GM15510 (cell line): ENCODE data around the gene PDZRN3.

Experiments
- POLR2A ChIP-seq: IDR thresholded peaks from 3 replicates; pipeline ENCODE4 v1.6.1; 2011; ENCODE audit warnings: borderline replicate concordance; ENCODE audit not compliant: insufficient read length; ENCODE audit errors: extremely low read depth

The PDZRN3 gene

DNA sequence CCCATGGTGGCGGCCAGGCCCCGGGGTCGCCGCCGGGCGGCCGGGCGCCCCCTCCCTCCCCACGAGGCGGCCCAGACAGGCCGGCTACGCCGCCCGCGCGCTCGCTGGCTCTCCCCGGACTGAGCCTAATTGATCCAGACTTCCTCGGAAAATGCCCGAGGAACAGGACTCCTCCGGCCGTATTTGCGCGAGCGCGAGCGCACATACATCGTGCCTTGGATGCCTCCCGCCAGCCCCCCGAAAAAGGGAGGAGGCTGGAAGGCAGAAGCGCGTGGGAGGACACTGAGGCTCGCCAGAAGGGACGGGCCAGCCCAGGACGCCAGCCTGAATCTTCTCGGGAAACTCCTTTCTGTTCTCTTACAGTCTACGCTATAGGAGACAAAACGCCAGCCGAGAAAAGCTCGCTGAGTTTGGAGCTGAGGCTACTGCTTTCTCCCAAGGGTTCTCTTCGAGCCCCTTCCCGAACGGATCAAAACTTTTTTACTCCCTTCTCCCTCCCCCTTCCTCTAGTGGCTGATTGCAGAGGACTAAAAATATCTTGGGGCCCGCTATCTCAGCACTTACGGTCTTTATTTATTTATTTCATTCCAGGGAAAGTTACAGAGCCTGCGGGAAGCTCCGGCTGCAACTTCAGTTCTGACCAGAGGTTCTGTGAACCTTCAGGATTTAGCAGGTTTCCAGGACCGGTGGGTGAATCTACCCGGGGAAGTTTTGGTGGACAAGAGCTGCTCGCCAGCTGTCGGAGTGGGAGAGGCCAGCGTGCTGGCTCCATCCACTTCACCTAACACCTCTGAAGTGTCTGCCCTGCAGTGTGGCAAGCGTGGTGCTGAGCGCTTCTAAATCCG, at the start of gene PDZRN3:
Gene PDZRN3 (minus strand): TSS at position 121 of the 845 bp plus-strand sequence.
- no peak for TF ChIP-seq POLR2A

DNA sequence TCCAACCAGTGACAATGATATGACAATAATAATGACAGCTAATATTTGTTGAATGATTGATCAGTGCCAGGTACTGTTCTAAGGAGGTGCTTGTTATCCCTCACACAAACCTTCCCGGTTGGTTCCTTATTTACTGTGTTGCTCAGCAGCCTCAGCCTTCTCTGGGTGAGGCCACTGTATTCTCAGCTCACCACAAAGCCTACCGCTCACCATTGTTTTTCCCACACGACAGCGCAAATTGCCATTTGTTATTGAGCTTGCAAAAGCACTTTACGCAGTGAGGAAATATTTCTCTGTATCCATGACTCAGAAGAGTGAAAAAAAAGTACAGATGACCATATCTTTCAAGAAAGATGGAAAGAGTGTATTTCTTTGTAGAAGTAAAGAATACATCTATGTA, 49.5 kb upstream of the PDZRN3 start:
- TF ChIP-seq POLR2A = no peak

DNA sequence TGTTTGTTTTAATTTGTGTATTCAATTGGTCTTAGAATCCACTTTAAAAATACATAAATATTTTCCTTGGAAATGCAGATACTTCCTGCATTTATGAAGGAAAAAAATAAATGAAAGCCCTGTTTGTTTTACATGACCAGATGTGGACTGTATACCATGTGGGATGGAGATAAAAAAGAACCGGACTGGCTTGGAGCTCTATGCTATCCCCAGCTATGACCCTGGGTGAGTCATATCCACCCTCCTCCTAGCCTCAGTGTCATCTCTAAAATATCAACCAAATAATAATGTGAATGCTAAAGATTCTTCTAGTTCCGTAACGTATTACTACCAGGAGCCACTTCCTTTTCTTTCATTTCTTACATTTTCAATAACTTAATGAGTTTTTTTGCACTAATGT, 44.5 kb upstream of the PDZRN3 start:
- TF ChIP-seq POLR2A = no peak

DNA sequence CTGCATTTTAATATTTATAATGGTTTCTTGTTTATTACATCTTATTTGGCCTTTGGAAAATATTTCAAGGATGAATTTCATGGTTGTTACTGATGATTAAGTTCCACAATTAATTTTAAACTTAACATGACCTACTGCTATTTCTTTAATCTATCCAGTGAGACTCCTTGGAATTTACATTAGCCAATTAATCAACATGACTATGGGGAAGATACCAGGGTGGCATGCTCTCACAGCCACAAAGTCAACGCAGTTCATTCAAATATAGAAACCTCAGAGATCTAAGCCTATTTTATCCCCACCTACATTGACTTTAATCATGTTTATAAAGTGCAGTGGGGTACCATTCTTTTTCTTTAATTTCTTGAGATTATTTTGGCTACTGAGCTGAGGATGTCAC, 43.6 kb upstream of the PDZRN3 start:
- TF ChIP-seq POLR2A = no peak

DNA sequence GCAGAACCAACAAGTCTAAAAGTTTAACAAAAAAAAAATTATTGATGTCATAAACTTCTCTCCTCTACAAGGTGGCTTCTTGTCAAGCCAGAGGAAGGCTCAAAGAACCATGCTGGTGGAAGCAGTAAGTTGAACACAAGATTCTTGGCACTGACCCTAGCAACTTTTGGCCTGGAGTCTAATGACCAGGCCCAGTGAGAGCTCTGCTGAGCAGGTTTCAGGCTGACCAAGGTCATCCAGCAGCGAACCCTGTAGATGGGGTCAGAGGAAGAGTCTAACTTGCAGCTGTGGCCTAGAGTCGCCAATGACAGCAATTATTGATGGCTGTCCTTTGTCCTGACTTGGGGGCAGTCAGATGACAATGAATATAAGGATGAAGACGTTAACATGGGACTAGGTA, 43.1 kb upstream of the PDZRN3 start:
- TF ChIP-seq POLR2A = no peak

DNA sequence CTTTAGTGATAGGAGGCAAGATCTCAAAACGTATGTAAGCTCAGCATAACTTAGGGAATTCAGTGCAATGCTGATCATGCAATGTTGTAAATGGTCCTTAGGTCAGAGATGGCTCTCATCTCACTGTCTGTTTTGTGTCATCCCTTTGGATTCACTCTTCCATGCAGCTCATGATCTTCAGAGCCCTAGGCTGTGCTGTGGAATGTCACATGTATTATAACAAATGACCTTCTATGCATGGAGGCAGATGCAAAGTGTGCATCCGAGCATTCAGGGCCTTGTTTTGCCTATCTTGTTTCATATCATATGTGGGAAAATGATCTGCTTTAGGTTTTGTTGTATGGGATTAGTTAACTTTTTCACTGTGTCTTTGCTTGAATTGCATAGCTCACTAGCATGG, 40.5 kb upstream of the PDZRN3 start:
- TF ChIP-seq POLR2A = no peak

DNA sequence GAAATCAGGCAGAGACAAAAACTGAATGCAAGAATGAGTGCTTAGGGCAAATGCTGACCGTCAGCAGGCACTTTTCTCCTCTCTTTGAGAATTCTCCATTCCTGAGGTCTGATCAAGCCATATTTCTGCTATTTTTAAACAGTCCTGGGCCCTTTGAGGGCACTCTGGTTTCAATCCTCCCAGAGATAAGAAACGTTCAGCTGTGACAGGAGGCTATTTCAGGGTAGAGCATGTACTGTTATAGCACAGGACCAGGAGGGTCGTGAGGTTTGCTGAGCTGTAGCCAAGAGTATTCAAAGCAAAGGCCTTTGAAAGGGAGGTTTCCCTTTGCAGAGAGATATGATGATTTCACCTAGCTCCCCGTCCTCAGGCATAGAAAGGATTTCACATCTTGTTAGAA, 39.6 kb upstream of the PDZRN3 start:
- no peak for TF ChIP-seq POLR2A

DNA sequence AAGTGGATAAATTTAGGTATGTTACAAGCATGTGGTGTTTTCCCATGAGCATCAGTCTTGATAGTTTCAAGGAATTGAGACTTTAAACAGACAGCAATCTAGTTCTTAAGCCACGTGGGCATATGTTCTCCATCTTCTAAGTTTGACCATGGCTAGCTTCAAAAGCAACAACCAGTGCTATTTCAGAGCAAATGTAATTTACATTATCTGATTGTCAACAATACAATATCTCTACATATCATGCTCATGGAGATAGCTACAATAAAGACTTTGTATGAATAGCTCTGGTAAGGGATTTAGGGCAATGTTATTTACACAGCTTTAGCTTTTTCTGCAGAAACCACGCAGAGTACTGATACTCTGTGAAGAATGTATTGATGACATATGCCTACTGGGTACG, 38.8 kb upstream of the PDZRN3 start:
- TF ChIP-seq POLR2A = no peak

DNA sequence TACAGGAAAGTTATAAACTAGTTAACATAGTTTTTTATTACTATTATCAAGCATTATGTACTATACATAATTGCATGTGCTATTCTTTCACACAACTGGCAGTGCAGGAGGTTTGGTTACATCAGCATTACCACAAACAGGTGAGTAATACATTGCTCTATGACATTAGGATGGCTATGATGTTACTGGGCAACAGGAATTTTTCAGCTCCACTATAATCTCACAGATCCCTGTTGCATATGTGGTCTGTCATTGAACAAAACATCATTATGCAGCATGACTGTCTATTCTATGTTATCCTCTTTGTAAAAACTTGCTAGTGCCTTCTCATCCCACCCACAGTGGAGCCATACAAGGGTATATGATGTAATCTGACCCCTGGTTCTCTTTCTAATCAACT, 36.5 kb upstream of the PDZRN3 start:
- no peak for TF ChIP-seq POLR2A

DNA sequence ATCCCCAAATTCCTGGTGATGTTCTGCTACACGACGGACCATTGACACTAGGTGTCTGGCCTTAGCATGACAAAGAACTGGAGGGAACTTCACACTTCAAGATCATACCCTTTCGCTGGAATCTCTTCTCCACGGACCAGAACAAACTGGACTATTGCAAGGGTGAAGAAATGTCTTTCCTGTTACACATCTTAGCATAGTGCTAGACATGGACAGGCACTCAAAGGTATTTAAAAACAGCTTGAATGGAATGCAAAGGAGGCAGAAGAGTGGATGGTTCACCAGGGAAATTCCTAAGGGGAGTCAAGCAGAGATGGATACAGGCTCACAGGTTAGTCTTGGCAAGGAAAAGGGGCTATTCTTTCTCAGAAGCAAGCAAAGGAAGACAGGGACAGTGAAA, 33.5 kb upstream of the PDZRN3 start:
- no peak for TF ChIP-seq POLR2A

DNA sequence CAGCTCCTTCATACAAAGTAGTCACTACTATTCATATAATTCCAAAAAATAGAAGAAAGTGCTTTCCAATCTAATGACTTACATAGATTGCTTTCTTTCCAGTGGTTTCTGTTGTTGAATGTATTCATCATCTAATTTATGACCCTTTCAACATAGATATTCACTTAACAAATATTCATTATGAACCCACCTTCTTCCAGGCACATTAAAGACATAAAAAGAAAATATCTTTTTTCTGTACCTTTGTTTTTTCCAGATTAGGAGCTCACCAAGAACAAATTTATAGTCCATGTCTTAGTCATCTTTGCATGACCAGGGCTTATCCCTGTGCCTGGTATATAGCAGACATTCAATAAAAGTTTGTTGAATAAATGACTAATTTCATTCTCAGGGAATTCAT, 32.4 kb upstream of the PDZRN3 start:
- no peak for TF ChIP-seq POLR2A

DNA sequence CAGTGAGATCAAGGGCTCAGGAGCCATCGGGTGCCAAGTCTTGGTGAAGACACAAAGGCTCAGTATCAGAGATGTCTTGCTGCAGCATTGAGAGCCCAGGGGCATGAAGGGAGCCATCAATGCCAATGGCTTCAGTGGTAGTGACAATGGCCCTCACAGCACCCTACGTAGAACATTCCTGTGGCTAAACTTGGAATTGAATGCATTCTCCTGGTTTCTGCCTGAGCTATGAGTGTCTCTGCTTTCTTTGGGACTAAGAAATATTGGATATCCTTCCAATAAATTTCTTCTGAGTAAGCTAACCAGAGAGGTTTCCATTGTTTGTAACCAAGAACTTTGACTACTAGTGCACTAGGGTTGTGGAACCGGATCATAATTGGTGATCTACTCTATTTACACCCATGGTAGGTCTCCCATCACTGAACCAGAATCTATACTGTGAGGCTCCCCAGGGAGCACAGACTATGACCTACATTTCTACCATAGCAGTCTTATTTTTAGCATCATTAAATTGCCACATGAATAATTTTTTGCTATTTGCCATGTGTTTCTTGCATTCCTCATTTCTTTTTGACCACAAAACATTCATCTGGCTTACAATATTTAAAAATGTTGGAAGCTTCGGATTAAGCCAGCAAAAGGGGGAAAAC, 31.6 kb upstream of the PDZRN3 start:
- no peak for TF ChIP-seq POLR2A

DNA sequence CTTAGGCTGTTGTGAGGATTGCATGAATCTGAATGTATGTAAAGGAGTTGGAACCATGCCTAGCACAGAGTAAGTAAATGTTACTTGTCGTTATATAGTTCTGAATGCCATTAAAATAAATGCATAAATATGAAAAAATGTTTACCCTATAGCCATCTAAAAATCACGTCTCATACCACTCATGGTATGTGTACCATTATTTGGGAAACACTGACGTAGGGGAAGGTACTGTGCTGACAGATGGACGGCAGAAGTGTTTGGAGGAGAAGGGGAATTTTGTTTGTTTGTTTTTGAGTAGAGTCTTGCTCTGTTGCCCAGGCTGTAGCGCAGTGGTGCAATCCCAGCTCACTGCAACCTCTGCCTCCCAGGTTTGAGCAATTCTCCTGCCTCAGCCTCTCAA, 30.5 kb upstream of the PDZRN3 start:
- TF ChIP-seq POLR2A = no peak

DNA sequence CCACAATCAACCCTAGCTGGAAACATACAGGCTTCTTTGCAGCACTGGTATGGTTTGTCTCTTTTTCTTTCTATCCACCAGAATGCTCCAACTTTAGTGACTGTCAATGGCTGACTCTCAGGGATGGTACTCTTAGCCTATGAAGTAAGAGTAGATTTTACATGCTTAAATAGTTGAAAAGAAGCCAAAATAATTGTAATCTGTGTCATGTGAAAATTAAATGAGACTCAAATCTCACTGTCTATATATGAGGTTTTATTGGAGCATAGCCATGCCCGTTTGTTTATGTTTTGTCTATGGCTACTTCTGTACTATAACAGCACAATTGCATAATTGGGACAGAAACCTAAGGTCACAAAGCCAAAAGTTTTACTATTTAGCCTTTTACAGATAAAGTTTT, 29.1 kb upstream of the PDZRN3 start:
- no peak for TF ChIP-seq POLR2A

DNA sequence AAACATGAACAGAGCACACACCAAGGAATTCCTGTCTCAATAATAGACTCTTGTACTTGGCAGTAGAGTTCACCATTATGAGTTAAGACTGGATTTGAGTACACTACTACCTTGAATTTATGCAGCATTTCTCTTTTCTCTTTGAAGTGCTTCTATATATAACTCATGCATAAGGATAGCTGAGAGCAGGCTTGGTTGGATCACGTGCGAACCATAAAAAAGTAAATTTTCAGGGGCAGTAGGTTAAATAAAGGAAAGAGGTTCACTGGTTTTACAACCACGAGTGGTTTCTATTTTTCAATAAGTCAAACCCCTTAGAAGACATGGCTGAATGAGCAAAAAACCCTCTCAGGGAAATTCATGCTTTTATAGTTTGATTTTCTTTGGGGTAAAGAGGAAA, 28.6 kb upstream of the PDZRN3 start:
- TF ChIP-seq POLR2A = no peak

DNA sequence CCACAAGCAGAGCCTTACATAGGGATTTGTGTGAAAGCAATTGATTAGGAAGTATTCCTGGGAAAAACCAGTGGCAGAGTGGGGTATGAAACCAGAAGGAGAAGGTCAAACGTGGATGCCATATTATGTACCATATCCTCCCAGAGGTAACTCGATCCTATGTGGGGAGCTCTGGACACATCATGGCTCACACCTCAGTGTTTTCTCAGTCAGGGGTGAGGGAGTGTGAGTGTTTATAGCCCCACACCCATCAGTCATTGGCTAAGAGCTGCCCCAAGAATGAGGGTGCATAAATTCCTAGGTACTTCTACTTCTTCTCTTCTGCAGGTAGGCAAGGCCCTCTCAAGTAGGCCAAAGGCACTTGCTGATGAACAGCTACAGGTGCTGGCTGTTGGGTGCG, 28.2 kb upstream of the PDZRN3 start:
- no peak for TF ChIP-seq POLR2A
